SH-SY5Y (cell line): Measurements from ENCODE around the gene CRMP1.

Experiments
- GATA2 ChIP-seq: IDR thresholded peaks from 2 replicates; pipeline ENCODE4 v1.6.1; 2011; ENCODE audit warnings: mild to moderate bottlenecking, low read depth, low read length
- GATA3 ChIP-seq: IDR thresholded peaks from 2 replicates; pipeline ENCODE4 v1.6.1; 2011; ENCODE audit warnings: low read depth, mild to moderate bottlenecking, low read length, moderate library complexity

The CRMP1 gene

DNA sequence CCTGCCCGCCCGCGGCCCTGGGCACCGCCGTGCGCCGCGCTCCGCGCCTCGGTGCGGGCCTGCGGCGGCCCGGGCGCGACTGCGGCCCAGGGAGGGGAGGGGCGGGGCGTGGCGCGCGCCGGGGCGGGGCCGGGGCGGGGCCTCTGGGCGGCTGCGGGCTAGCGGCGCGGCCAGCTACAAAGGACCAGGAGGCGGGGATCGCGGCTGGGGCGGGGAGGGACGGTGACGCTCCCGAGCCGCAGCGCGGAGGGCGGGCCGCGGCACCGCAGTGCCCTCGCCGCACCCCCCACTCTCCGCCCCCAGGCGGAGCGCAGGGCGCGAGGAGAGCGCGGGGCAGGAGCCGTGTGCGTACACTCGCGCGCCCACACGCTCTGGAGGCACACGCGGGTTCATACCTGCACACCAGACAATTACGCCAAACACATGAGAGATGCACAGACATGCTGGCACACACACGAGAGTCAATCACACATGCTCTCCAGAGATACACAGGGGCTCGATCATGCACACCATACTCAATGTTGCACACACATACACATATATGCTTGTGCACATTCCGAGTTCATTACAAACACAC, at the start of gene CRMP1:
Gene CRMP1 (minus strand): TSS at position 83 of the 577 bp plus-strand sequence. CDS start 117 bp downstream, outside the sequence.
- TF ChIP-seq GATA2 (no peak), GATA3 (no peak)

DNA sequence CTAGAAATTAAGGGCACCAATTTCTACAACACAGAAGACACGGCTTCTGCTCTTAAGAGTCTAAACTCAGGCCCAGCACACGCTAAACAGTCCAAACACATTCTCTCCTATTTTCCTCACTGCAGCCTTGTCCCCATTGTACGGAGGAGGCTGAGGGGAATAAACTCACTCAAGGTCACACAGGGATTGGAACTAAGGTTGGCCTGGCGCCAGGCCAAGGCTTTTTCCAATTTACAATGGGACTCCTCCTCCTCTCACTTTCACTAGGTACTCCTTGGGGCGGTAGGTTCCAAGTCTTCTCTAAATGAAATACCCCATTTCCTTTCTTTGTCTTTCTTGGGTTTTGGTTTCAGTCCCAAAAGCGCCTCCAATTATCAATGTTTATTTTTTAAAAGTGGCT, 48.7 kb upstream of the CRMP1 start:
- no peak for TF ChIP-seq GATA3
- no peak for TF ChIP-seq GATA2

DNA sequence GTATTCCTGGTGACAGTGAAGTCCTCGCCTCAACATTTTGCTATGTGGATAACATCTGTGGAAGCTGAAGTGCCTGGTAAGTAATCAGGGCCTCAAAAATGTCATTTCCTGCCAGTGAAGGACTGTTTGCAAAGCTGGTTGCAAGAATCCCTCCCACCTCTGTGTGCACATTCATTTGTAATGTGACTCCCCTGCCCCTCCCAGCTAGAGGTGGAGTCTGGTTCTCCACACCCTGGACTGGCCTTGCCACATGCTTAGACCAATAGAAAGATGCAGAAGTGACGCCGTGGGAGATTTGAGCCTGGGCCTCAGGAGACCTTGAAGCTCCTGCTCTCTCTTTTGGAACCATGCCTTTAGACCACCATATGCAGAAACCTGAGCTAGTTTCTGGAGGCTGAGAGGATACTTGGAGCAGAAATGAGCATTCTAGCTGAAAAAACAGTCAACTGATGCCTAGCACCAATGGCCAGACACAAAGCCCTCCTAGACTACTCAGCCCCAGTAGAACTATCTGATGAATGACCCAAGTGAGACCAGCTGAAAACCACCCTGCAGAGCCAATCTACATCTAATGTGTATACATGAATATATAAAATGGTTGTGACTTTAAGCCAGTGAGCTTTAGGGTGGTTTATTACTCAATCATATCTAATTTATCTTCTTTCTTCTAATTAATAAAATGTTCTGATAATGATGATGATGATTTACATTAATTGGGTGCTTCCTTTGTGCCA, 47.8 kb upstream of the CRMP1 start:
- TF ChIP-seq GATA3 (no peak), GATA2 (no peak)

DNA sequence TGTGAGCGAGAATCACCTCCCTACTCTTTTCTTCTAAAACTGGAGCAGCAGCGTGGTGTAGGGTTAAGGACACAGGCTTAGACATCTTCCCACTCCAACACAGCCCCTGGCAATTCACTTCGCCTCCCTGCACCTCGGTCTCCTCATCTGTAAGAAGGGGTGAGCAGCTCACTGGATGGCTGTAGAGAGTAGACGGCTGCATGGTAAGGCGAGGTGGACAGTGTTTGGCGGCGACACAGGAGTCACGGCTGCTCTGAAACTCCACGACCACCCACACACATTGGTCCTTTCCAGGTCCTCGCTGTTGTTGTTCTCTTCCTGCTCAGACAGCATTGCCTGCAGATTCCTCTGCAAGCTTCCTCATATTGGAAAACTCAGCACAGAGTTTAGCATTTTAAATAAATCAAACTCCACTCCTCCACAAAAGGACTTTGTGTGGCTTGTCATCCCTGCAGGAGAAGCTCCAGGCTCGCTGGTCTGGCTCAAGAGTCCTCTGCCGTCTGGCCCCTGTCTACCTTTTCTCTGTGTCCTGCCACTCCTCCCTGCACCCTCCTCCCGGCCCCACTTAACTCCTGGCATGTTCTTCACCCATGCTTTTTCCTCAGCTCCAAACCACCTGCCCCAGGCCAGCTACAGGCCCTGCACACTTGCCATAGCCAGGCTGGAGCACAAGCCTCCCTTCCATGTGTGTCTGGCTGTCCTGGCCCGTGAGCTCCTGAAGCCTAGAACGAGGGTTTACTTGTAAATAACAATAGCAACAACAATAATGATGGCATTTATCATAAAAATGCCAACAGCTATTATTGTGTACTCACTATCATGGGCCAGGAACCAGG, 41.3 kb upstream of the CRMP1 start:
- TF ChIP-seq GATA2 (no peak), GATA3 (no peak)

DNA sequence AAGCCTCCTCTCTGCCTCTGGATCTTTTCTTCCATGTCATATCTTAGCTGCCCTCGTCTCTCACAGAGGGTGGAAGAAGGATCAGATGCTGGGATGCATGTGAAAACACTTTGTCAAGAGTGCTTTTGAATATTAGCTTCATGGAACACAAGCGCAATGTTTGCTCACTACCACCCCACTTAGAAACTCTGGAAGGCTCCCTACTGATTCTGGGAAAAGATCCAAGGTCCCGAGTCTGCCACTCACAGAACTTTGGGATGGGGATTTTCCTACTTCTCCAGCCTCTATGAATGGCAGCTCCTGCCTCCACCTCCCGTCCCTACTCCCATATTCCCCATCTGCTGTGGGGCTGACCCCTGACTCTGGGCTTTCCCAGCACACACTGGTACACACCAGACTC, 40.2 kb upstream of the CRMP1 start:
- TF ChIP-seq GATA3 (no peak), GATA2 (no peak)

DNA sequence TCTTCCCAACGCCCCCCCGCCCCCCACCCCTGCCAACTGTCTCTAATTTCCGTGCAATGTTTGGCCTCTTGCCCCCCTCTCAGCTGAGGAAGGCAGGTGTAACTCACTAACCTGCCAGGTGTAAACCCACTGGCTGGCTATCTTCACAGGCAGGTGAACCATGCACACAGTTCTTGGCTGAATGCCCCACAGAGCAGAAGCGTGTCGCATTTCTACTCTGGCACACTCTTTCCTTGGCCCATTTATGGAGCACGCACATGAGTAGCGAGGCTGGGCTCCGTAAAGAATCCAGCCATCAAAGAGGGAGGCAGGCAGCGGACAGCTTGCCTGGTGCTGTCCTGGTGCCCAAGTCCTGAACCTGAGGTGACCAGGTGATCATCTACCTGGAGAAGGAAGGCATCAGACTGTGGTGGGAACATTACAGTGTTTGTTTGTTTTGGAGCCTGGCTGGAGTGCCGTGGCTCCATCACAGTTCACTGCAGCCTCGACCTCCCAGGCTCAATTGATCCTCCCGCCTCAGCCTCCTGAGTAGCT, 39.2 kb upstream of the CRMP1 start:
- no peak for TF ChIP-seq GATA2
- TF ChIP-seq GATA3 = no peak

DNA sequence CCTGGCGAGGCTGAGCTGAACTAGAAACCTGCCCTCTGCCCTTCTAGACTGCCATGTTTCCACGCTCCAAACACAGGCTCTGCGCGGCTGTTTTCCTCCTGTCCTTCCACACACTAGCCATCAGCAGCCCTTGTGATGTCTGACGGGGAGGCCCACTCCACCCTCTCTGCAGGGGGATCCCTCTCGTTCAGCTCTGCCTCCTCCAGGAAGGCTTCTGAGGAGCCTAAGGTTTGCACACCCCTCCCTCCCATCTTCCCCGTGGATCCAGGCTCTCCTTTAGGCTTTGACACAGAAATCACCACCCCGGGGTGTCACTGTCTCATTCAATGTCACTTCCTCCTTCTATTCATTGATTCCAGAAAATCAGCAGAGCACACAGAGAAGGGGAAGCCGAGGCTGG, 38.6 kb upstream of the CRMP1 start:
- TF ChIP-seq GATA2 = no peak
- no peak for TF ChIP-seq GATA3

GRCh38 chr4:5930876-5931275, 38.0 kb upstream of the CRMP1 start:
- no peak for TF ChIP-seq GATA2
- no peak for TF ChIP-seq GATA3

DNA sequence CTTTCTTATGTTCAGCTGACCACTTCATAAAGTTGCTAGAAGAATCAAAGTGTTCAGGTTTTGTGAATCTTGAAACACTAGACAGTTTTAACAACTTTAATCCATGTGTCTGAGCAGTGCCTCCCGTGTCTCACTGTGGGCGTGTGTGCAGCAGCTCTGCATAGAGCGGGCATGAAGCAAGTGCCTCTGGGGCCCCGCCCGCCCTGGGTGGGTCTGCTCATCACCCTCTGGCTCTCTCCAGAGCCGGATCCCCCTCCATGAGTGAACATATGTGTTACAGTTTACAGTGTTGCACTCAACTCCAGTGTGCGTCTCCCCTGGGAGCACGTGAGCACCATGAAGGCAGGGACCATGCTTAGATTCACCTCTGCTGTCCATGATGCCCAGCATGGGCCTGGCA, 37.6 kb upstream of the CRMP1 start:
- TF ChIP-seq GATA3 (no peak), GATA2 (no peak)

DNA sequence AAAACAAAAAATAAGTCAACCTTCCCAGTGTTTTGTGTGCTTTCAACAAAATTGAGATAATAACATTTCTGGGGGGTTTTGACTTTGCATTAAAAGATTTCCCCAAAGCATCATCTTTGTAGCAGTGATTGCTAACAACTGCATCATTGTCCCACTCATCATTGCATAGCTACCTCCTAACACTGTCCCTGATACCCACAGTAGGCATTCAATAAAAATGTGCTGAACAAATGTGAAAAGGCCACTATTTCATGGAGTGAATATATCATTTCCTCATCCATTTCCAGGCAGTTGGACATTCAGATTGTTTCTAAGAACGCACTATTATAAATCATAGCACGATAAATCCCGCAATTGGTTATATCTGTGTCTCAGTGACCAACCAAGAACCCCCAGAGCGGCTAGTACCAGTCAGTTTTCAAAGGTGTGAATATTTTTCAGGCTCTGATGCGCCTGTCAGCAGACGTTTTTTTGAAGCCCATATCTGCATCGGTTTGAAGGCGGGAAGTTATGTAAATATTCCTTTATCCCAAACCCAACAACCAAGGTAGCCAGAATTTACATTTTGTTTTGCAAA, 36.0 kb upstream of the CRMP1 start:
- no peak for TF ChIP-seq GATA3
- no peak for TF ChIP-seq GATA2

DNA sequence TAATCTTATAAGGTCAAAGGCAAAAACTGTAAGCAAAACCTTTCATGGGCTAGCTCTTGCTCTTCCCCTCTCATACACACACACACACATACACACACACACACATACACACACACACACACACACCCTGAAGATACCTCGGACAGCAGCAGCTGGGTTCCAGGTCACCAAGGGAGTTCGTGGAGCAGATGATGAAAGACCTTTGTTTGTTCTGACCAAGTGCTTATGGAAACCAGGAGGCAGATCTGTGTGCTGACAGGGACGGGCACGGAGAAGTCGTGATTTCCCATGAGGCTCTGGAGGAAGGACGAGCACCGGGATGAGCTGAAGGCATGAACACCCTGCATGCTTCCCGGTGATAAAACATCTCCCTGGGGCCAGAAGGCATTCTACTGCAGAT, 35.4 kb upstream of the CRMP1 start:
- TF ChIP-seq GATA2 (no peak), GATA3 (no peak)

DNA sequence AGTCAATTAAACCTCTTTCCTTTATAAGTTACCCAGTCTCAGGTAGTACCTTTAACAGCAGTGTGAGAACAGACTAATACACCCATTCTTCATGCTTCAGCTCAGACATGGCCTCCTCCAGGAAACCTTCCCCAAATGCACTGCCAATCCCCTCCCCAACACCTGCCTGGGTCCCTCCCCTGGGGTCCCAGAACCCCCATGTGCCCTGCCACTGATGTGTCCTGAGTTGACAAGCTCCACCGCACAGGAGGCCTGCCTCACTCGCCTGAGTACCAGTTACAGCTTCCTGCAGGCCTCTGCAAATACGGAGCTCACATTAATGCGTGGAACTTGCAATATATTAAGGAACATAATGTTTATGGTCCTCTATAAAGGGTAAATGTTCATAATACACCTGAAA, 34.9 kb upstream of the CRMP1 start:
- TF ChIP-seq GATA3 (no peak), GATA2 (no peak)

- no peak for TF ChIP-seq GATA3
- TF ChIP-seq GATA2 = no peak
These were observed 34.2 kb upstream of the CRMP1 start for GRCh38 chr4:5927116-5927515.

DNA sequence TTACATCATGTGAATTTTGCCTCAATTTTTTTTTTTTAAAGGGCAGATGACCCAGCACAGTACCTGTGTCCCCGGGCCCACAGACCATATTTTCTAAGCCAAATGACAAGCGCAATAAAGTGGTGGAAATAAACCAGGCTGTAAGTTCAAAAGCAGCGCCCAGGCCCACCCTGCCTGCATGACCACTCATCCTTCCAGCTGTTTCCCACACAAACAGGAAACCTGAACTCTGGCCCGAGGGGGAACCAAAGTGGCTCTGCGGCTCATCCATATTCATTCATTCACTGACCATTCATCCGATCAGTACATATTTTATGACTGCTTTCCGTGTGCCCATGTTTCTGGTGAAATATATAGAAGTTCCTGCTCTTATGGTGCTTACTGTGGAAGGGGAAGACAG, 33.7 kb upstream of the CRMP1 start:
- TF ChIP-seq GATA2 = no peak
- no peak for TF ChIP-seq GATA3
